ENCODE data around the gene CUBN.
"Not testable (repeated sequence)": the region's sequence is repeated elsewhere in the genome, so short reads cannot be mapped to it uniquely, and the experiment has no call there.

The CUBN gene

DNA sequence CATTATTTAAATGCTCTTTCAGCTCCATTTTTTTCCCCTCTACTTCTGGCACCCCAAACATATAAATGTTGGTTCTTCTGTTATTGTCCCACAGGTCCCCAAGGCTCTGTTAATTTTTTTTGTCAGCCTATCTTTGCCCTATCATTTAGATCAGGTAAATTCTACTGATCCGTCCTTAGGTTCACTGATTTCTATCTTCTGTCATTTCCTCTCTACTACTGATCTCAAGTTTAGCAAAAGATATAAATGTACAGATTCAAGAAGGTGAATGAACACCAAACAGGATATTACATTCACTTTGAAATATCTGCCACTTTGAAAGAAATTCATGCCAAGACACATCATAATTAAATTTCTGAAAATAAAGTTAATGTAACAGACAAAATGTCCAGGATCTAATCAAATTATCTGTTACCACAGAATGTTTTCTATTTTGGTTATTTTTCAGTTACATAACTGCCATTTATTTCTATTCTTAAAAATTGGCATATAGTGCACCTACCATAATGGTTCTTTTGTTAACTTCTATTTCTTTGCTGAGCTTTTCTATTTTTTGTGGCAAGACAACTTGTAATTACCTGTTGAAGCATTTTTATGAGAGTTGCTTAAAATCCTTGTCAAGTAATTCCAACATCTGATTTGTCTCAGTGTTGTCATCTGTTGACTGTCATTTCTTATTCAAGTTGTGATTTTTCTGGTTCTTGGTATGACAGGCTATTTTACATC lies 12.1 kb upstream of the CUBN start:
- DNase-seq (ENCODE audit: low spot score) = no peak

DNA sequence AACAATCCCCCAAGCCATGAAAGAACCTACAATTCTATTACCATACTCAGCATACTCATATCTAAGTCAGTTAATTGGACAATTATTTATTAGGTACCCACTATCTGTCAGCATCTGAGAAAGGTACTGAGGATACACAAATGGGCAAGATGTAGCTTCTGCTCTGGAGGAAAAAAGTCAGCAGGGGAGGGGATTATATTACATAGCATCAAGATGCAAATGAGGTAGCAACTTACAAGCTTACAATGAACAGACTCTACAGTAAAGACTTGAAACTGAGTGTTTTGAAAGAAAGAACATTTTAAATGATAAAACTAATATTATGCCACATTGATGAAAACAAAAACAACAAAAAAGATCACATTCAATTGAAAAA lies 10.8 kb upstream of the CUBN start:
- DNase-seq (ENCODE audit: low spot score) = no peak

DNA sequence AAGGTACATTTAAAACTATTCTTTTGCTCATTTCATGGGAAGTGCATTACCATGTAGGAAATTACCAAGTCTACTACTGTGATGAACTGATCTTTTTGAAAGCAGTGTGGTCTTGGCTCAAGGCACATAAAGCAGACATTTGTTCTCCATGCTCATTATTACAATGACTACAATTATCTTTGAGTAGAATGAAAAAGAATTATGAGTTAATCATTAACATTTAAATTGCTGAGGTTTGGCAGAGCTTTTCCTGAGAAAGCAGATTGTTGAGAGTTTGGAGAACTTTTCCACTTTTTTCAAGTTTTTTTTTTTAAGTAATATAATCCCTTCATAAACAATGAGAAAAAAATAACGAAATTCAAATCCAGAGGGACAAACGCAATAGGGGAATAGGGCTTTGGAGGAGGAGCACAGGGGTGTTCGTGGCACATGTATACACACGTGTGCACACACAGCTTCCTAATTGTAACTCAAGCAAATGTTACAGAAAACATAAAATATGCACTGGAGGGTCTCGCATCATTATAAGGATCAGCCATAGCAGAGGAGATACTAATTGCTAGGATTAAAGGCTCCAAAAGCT lies 8.9 kb upstream of the CUBN start:
- DNase-seq (ENCODE audit: low spot score) = no peak

DNA sequence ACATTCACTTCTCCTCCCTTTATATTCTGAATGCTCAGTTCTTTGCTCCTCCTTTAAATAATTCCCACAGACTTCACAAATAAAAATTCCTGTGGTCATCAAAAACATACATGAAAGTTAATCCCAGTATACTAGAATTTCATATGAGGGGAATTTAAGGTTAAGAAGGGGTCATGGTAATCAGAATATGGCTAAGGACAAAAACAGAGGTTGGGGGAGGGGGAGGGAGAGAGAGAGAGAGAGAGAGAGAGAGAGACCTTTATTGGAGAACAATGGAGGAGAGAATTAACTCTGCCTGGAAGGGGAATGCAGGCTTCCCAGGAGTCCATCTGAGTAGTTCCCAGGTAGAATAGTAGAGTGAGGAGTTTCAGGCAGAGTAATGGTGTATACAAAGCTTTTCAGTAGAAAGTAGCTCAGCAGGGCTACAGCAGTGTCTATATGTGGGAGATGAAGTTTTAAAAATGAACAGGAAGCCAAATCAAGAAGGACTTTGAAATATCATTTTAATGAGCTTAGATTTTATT lies 5.2 kb upstream of the CUBN start:
- no peak for DNase-seq (ENCODE audit: low spot score)

DNA sequence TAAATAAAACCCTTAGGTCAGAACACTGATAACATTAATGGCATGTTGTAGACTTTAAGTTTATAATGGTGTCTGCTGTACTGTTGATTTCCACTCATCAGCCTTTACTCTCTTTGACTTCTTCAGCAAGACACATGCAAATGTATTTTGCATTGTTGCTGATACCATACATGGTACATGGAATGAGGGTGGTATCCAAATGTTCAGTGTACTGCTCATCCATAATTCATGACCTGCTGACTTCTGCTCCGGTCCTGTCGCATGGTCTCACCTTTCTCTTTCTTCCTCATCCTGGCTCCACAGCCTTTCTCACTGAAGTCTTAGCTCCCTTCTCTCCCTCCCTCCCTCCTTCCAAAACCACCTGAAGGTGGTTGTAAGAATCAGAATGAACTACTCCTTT lies 4.7 kb upstream of the CUBN start:
- DNase-seq (ENCODE audit: low spot score) = no peak

DNA sequence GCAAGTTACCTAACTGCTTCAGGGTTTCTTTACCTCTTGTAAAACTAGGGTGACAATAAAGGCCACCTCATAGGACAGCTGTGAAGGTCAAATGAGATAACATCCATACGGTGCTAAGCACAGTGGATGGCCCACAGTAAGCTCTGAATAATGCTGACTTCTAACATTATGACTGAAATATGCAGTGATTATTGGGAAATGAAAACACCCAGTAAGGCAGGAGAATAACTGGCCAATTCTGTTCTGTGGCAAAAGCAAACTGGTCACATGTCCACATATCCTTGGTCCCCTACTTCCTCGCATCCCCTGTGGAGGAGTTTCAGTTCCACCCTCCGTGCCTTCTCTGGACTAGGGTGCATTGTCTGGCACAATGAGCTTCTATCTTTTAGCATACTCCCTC lies 1.4 kb downstream of the CUBN start:
- no peak for DNase-seq (ENCODE audit: low spot score)

DNA sequence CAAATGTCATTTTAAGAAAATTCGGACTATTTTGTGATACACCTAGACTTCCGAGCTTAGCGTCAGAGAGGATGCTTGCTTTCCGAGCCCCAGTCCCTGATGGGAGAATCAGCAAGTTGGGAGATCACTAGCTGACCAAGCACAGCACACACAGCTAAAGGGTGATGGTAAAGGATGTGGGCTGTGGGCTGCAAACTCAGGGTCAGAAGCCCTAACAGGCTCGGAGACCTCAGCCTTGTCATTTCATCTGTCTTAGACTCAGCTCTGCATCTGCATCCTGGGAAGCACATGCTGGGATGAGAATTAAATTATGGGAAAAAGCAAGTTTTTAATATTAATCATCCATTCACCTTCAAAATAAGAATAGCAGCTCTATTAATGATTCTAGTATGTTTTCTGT lies 3.3 kb downstream of the CUBN start:
- no peak for DNase-seq (ENCODE audit: low spot score)

DNA sequence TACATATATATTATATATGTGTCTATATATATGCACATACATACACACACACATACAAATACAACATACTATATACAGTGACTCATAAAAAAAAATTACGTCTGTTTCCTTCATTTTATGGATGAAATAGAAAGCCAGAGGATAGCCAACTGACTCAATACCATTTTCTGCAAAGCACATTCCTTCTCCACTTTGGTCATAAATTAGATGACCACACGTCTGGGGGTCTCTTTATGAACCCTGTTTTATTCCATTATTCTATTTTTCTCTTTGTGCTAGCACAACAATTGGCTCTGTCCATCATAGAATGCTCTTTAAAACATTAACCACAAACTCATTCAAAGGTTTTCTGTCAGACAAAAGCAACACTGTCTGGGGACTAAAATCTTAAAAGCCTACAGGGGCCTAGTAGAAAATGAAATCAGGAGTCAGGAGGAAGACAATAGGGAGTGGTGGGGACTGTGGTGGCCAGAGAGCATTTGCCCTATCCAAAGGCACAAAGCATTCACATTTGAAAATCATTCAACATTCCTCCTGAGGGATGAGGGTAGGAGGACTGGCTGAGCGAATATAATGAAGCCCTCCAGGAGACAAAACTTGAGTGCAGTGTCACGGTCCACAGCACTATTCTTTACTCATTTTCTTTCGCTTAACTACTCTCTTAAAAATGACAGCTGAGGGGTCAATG lies 4.3 kb downstream of the CUBN start:
- no peak for DNase-seq (ENCODE audit: low spot score)

DNA sequence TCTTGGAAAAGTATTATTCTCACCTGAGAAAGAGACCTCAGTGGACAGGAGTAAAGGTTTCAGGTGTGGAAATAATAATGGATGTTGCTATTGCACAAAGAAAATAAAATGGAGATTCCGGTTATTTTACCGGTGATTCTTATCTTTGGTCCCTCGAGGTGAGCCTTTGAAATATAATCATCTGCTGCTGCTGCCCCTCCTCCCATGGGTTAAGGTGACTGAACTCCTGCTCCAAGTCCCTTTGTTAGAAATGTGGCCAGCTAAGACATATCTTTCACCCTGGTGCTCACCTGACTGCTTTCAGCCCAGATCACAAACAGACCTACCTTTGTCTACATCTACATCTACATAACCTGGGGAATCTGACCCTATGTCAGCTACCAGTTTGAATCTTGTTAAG lies 5.7 kb downstream of the CUBN start:
- no peak for DNase-seq (ENCODE audit: low spot score)

DNA sequence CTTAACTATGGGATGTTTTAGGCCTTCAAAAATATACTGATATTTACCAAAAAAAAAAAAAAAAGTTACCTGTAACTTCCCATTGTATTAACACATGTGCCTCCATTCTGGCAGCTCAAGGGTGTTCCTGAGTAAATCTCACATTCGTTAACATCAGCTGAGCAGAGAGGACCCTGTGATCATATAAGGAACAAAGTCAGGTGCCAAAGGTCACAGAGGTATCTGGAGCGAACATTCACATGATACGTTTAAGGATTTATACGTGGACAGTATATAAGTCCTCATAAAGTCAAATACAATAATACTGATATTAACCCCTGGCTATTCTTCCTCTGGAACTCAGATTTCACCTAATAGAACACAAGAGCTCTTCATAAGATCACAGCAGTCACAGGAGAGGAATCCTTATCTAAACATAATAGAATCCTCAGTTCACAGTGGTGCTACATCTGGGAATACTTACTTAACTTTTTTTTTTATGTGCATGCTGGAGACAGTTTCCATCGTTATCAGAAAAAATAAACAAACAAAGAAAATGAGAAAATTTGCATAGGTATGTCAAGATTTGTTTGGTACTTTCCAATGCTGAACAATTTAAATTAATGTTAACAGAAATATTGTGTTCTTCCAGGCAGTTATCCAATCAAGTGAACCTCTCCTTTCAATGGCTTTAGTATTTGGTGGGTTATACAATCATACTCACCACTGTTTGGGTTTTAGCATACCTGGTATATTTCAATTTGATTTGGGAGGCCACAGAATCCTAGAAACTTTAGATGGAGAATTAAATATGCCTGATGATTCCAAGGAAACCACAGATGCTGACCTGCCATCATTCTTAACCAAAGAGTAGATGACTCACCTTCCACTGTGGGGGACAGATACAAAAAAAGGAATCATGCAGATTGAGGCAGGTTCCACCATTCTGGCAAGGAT lies 6.6 kb downstream of the CUBN start:
- no peak for DNase-seq (ENCODE audit: low spot score)

DNA sequence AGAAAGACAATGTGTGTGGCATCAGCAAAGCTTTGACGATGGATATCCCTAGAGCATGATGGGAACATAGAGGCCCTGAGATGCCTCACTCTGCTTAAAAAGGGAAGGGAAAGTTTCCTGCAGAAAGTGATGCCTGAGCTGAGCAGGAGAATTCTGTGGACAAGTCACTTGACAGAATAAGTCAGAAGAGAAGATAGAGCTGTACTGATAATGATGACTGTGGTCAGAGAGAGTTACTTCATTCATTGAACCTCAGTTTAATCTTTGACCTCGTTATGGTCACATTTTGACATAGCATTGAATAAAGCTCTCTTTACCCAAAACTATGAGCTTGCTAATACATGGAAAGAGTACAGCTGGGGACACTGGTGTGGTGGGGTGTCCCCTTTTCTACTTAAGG lies 7.6 kb downstream of the CUBN start:
- DNase-seq (ENCODE audit: low spot score) = no peak

DNA sequence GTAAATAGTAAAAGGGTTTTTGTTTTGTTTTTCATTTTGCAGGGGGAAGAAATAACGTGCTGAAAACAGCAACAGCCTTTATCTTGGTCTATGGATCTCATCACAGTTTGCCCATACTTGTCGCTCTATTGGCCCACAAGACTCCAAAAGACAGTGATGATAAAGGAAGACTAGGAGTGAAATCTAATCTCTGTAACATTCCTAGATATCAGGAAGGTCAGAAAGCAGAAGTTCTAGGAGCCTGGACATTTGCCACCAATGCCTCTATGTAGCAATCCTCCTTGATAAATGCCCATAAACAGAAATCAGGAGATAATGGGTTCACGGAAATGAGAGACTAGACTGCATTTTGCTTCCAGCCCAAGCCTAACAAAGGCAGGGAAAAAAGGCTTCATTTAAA lies 8.9 kb downstream of the CUBN start:
- no peak for DNase-seq (ENCODE audit: low spot score)

DNA sequence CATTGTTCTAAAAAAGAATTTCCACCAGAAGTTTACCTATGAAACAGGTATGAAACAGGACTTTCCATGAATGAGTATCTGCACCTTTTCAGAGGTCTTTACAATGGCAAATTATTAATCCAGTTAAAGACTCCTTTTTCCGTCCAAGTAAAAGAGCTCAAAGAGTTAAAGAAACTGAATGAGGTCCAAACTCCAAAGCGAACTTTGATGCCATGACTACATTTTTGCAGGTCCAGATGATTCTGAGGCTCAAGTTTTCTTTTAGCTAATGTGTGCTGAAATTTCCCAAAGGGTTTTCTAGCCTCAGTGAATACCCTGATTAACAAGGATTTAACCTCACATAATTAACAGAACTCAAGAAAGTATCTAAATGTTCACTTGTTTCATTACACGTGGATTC lies 9.8 kb downstream of the CUBN start:
- no peak for DNase-seq (ENCODE audit: low spot score)

DNA sequence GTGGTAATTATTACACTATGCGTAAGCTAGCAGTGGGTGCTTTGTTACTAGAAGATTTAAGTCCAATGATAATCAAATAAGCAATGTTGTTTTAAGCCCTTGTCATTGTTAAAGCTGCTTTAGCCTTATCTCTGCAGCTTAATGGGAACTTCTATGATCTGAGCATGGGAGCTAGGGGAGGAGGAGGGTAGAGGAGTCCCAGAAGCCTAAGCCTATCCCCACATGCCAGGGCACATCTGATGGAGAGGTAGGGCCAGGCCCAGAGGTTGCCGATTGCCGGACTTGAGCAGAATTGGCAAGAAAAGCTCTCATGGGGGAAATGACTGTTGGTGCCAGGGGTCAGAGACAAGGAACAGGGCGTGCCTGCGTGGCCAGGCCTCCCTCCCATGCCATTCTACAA lies 13.4 kb downstream of the CUBN start:
- peak; percentile 22 for DNase-seq (ENCODE audit: low spot score)

DNA sequence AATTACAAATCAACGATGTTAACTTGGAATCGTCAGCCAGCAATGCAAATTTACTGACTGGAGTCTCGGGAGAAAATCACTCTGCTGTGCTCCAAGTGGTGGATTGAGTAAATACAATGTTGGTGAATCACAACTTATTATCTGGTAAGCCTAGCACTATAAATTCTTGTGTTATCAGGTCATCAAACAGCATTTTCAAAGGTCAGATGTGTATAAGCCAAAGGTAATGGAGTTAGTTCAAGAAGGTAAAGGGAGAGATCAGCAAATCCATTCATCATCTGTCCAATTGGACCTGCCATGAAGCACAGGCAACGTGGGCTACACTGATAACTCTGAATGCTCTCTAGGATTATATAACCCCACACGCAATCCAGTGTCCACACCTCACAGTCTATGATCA lies 13.9 kb downstream of the CUBN start:
- DNase-seq (ENCODE audit: low spot score) = peak; percentile 58

DNA sequence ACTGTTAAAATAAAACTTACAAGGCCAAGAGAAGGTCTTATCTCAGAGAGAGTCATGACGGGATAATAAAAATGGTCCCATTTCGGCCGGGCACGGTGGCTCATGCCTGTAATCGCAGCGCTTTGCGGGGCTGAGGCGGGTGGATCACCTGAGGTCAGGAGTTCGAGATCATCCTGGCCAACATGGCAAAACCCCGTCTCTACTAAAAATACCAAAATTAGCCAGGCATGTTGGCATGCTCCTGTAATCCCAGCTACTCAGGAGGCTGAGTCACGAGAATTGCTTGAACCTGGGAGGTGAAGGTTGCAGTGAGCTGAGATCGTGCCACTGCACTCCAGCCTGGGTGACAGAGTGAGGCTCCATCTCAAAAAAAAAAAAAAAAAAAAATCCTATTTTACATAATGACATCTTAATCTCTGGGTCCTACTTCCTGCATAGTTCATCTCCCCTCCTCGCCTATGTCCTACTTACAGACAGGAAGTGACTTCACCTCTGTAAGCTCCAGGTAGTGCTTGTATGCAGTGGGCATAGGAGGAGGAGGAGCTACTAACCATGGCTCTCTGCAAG lies 14.7 kb downstream of the CUBN start:
- not testable (repeated sequence) for DNase-seq (ENCODE audit: low spot score)

DNA sequence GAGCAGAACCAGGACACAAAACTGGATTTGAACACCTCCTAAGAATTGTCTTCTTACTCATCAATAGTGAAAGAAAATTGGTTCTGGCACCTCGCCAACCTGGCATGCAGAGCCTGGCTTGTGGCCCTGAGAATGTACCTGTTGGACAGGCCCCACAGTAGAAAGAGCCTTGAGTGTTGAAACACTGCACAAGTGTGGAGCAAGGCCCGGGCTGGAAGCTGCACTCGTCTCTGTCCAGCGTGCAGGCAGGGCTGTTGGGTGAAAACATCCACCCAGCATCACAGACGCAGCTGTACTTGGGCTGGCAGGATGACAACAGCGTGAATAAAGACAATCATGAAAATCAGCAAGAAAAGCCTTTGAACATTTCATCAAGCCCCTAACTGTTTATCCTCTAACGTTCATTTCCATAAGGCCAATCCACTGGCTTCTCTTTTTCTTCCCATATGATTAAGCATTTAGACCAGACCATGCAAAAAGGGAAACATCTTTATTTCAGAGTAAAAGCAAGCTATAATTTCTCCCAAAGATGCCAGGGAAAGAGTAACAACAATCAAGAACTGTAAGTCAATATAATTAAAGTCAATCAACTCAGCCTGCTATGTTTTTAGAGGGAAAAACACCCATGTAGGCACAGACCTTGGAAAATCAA lies 15.6 kb downstream of the CUBN start:
- no peak for DNase-seq (ENCODE audit: low spot score)

DNA sequence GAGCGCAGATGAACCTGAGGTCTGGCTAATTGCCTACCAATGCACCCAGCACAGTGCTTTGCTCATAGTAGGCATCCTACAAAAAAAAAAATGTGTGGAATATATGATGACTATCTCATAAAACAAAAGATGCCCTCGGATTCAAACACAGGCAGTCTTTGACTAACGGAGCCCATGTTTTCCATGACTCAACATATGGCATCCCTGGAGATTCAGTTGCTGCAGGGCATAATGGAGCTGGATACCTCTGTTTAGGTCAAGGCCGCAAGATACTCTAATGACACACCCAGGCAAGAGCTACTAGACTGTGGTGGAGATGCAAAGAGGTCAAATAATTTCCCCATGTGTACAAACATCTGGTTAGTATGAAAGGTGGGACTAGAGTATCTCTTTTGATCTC lies 16.3 kb downstream of the CUBN start:
- no peak for DNase-seq (ENCODE audit: low spot score)

DNA sequence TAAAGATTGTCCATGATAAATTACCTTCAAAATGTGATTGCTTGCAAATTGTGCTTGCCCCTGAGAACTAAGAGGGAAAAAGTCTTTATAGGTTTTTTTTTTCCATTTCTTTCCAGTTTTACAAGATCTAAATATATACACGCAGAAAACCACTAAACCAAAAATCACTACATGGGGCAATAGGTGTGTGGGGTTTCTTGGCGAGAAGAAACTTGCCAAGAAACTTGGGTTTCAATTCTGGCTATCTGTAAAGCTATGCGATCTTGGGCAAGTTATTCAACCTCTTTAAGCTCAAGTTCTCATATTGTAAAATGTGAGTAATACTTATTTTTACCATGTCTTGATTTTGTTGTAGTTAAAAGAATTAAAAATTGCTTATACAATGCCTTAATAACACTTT lies 17.0 kb downstream of the CUBN start:
- DNase-seq (ENCODE audit: low spot score) = no peak

DNA sequence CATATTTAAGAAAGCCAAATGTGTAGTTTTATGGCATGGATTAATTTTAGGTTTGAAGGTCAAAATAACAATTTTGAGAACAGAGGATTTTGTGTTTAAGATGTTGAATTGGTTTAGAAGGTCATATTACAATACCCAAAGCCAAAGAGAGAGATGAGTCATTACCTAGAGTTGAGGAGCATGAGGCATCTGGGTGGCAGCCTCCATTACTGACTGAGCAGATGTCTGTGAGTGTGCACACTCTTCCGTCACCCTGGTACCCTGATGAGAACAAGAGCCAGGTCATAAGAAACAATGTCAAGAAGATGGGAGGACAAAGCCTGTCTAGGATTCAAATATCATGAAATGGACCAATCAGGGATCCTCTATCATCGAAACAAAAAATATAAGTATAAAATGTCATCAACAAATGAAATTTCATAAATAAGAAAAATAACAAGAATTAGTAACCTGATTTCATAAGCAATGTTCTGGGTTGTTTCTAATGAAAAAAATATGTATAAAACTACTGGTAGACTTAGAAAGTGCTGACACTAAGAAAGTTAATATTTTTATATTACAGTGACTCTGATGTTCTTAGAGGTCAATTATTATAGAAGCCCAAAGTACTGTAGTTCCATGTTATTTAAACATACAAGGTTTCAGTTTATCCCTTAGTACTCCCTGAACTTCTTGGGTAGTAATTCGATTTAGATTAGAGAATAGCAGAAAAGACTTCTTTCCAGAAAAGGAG lies 20.0 kb downstream of the CUBN start:
- no peak for DNase-seq (ENCODE audit: low spot score)
